NK-92 (cell line): ENCODE data around the gene THAP3.
"Not testable (repeated sequence)": the region's sequence is repeated elsewhere in the genome, so short reads cannot be mapped to it uniquely, and the experiment has no call there.

Experiments used
- DNase-seq: peaks from one replicate; lab custom pipeline; 2025; ENCODE audit not compliant: unreplicated experiment; lab: John Stamatoyannopoulos, UW

The THAP3 gene

GRCh38 chr1:6591222-6591621 is 33.4 kb upstream of the THAP3 start:
- DNase-seq, result no peak

DNA sequence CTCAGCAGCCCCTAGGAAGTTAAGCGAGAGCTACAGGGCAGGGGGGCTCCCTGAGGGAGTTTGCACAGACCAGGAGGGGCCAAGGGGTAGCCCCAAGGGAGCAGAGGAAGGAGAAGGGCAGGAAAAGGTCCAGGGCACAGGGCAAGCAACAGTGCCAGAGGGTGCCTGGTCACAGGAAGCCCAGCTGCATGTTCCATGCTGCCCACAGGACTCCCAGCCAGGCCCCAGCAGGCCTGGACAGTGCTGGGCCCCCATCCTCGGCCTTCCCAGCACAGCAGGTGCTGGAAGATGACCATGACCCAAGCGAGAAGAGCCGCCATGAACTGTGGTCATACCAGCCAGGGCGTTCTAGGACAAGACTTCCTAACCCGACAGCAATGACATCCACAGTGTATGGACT is 33.0 kb upstream of the THAP3 start:
- no peak for DNase-seq

GRCh38 chr1:6592441-6592840 is 32.2 kb upstream of the THAP3 start:
- no peak for DNase-seq

DNA sequence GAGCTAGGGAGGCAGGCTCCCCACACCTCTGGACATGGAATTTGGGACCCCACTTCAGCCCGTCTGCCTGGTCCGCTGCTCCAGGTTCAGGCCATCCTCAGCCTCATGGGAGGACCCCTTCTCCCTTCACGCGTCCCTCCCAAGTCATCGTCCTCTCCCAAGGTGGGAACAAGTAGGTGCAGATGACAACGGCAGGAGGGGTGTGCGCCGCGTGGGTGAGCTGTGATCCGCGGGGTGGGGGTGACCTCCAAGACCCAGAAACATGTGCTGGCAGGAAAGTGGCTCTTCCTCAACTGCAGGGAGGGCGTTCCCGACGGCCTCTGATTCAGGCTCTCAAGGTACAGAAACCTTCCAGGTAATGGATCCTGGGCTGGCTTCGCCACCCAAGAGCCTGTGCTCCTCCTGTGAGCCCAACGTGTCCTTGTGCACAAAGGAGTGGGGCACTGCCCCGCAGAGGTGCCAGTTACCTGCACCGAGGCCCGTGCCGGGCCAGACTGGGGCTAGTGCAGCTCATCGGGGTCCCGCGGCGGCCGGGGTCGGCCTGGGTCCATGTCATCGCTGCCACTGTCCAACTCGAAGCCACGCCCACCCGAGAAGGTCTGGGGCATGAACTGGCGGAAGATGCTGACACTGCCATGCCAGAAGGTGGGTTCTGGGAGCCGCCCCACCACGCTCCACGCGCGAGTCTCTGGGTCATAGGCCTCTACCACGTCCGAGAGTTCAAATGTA is 31.6 kb upstream of the THAP3 start:
- no peak for DNase-seq

DNA sequence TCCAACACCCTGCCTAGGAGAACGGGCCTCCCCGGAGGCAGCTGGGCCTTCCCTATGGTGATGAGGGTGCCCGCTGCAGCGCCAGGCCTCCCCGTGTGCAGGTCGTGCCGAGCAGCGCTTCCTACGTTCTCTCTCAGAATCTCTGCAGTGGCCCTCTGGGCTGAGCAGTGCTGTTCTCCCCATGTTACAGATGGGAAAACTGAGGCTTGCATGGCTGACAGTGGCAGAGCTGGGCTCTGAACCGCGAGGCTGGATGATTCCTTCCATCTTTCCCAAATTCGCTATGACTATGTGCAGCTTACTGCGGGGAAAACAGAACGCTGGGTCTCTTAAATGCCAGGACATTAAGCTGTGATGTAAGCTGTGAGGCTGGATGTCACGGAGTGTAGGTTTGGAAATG is 30.9 kb upstream of the THAP3 start:
- no peak for DNase-seq

DNA sequence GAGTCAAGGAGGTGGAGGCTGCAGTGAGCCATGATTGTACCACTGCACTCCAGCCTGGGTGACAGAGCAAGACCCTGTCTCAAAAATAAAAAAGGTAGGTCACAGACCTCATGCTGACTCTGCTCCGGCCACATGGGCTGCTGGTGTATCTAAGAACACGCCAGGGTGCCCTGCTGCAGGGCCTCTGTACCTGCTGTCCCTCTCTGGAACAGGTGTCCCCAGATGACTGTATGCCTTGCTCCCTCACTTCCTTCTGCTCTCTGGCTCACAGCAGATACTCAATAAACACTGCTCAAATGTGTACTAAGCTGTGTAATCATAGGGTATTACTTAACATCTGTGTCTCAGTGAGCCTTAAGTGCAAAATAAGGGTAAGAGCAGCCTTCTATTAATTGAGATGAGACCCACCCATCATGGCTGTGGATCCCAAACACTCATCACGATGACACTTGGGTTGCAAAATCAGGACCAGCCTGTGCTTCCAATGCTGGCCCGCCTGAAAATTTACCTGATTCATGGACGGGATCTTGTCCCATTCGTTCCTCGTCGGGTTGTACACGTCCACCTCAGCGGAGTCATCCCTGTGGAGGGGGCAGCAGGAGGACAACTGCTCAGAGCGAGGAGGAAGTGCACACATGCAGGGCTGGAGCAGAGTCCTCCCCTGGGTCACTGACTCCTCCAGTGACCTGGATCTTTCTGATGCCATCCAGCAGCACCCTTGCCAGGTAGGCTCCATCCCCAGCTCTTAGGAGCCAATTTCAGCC is 29.5 kb upstream of the THAP3 start:
- no peak for DNase-seq

GRCh38 chr1:6596351-6596750 is 28.3 kb upstream of the THAP3 start:
- no peak for DNase-seq

GRCh38 chr1:6596886-6597776 is 27.5 kb upstream of the THAP3 start:
- DNase-seq, result no peak

DNA sequence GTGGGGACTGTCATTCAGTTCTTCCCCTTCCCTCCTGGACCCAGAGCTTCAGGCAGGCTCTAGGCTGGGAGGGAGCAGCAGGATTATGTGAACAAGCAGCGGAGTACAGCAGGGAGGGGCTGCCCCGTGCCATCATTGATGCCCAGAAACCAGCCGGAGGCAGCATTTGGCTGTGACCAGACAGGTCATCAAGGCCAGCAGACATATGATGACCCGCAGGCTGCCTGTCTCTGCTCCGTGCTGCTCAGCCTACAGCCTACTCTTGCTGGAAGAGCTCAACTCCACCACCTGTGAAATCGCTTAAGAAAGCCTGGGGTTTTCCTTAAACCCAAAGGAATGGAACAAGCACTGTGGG is 26.9 kb upstream of the THAP3 start:
- DNase-seq, result no peak

- DNase-seq, result no peak
Measured at GRCh38 chr1:6599141-6599975, 25.3 kb upstream of the THAP3 start.

- not testable (repeated sequence) for DNase-seq
Measured at GRCh38 chr1:6599991-6600390, 24.7 kb upstream of the THAP3 start.

GRCh38 chr1:6600410-6601048 is 24.1 kb upstream of the THAP3 start:
- no peak for DNase-seq

- DNase-seq, result no peak
Measured at GRCh38 chr1:6601049-6601922, 23.4 kb upstream of the THAP3 start.

- DNase-seq, result no peak
Measured at GRCh38 chr1:6601923-6602668, 22.6 kb upstream of the THAP3 start.

- DNase-seq, result no peak
Measured at GRCh38 chr1:6602669-6603237, 21.9 kb upstream of the THAP3 start, which contains the start of gene KLHL21. Gene KLHL21, minus strand, starts transcription at chr1:6602869. Its CDS starts 52 bp downstream, at chr1:6602817.

DNA sequence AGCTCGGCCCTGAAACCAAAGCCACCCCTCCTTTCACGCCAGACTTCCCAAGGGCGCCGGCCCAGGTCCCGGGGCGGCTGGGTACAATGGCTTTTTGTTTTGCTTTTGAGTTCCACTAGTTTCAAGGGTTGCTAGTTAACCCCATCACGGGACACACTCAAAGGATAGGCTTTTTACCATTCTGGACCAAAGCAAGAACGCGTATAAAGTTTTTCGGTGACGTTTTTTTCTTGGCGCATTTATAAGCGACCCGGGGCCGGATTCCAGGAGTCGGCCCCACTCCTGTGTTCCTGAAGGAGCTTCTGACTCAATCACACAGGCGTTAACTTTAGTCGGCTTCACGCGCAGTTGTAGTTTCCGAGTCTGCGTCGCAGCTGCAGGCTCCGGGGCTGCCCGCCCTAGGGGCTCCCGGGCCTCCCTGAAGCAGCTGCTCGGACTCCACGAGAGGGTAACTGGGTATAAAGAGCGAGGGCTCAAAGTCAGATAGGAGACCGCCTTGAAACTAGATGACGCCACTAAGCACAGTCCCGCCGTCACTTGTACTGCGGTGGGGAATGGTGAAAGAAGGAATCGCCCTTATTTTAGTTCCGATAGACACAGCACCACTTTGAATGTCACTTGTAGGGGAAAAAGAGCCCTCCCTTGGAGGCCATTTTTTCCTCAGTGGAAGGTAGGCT is 21.3 kb upstream of the THAP3 start:
- no peak for DNase-seq

DNA sequence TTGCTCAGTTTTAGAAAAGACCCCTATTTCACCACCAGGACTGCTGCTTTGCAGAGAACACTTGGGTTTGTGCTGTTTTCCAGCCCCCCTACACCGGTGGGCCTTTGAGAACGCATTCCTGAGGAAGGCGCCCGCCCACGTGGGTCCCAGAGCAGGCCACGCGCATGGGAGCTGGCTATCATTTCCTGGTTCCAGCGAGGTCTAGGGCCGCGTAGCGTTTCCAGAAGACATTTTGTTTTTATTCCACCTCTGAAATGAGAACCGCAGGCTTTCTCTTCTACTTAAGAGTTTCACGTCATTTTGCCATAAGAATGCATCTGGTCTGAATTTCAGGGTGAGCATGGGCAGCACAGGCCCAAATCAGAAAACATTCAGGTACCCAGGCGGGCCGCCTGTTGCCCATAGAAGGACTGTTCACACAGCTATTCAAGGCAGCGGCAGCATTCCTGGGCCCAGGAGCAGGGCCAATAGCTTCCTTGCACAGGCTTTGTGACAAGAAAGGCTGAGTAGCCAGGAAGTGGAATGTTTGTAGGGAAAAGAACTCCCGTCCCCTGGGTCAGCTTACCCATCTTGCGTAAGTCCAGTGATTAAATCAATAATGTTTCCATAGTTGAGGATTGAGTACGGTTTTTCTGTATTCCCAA is 20.6 kb upstream of the THAP3 start:
- no peak for DNase-seq
